Measurements from ENCODE around the gene ARAP3. TPM values are rescaled to one million over a fixed set of nuclear protein-coding genes. Genes with fewer than 3 reads are reported as not detected.

Gene ARAP3
- total and polyA plus RNA-seq, 8 donors = 1.2 to 11.9 (median 2.3) TPM

DNA sequence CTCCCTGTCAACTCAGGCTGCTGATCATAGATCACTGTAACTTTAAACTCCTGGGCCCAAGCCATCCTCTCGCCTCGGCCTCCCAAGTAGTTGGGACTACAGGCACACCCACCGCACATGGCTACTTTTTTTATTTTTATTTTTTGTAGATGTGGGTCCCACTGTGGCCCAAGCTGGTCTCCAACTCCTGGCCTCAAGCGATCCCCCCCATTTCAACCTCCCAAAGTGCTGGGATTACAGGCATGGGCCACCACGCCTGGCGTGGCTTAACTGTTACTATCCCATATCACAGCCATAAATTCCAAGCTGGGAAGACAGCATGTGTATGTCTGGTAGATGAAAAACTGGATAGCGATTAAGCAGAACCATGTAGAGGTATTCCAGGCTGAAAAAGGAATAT is 46.4 kb downstream of the ARAP3 start:
- Histone ChIP-seq H3K4me1 (peaks cover 9 to 17% (median 13%) of the 10 kb centered on the region in 3 donors), H3K27me3 (no peaks in the 10 kb centered on the region), H3K4me3 (peak overlapping the region in 3 of 4 donors; percentile 66 to 90 (median 66)), H3K27ac (no peak overlapping the region), H3K9me3 (no peaks in the 10 kb centered on the region), H3K36me3 (no peaks in the 10 kb centered on the region)
- FAIRE-seq (no peak), ATAC-seq (no peak), DNase-seq (no peak)
- TF ChIP-seq, protein P1, sequence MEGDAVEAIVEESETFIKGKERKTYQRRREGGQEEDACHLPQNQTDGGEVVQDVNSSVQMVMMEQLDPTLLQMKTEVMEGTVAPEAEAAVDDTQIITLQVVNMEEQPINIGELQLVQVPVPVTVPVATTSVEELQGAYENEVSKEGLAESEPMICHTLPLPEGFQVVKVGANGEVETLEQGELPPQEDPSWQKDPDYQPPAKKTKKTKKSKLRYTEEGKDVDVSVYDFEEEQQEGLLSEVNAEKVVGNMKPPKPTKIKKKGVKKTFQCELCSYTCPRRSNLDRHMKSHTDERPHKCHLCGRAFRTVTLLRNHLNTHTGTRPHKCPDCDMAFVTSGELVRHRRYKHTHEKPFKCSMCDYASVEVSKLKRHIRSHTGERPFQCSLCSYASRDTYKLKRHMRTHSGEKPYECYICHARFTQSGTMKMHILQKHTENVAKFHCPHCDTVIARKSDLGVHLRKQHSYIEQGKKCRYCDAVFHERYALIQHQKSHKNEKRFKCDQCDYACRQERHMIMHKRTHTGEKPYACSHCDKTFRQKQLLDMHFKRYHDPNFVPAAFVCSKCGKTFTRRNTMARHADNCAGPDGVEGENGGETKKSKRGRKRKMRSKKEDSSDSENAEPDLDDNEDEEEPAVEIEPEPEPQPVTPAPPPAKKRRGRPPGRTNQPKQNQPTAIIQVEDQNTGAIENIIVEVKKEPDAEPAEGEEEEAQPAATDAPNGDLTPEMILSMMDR (IDR thresholded peaks at IDR 0.05) = no peak
- intact Hi-C loops (cut with DNase I) = no loop called here
- 43 to 56% methylated on average over 7 of the region's 7 CpGs for WGBS, 2 donors

DNA sequence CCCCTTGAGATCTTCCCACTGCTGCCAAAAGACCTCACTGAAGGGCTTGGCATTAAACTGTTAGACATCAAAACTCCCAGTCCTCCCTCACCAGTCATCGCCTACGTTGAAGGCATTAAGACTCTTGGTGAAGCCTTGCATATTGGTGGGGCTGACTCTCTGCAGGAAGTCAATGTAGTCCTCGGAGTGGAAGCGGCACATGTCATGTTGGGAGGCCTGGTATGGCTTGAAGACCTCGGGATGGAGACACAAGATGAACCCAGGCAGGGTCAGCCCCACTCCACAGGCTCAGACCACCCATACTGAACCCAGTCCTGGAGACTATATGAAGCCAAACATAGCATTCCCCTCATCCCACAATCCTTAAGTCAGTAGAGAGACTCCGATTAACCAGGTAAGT is 47.3 kb downstream of the ARAP3 start:
- Histone ChIP-seq H3K27ac (no peak overlapping the region), H3K4me1 (peaks cover 9 to 17% (median 13%) of the 10 kb centered on the region in 3 donors), H3K36me3 (no peaks in the 10 kb centered on the region), H3K27me3 (no peaks in the 10 kb centered on the region), H3K9me3 (no peaks in the 10 kb centered on the region), H3K4me3 (no peak overlapping the region)
- TF ChIP-seq, protein P1 (IDR thresholded peaks at IDR 0.05) = no peak
- DNase-seq = no peak
- intact Hi-C loops (cut with DNase I) = no loop called here
- ATAC-seq = no peak
- FAIRE-seq = no peak
- 90 to 91% methylated on average over 6 of the region's 6 CpGs for WGBS, 2 donors

DNA sequence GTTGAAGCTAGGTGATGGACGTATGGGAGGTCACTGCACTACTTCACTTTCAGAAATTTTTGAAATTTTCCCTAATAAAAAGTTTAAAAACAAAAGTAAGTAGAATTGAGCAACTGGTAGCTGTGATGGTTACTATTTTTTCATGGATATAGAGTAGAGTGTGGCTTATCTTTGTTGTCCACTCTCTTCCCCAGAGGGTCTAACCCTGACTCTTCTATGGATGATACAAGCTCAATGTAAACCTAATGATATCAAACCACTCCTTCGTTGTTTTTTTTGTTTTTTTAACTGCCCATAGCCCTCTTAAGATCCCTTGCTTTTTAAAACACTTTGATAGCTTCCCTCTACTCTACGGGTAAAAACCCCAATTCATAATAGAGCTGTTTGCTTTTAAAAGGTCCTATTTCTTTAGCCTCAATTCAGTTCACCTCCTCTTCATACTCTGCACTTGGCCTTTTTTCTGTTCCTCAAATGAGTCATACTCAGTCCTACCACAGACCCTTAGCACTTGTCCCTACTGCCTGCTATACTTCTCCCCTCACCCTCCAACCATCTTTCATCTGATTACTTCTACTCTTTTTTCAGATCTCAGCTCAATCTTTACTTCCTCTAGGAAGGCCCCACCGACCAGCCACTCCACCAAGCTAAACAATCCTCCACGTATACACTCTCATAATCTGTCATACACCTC is 48.0 kb downstream of the ARAP3 start:
- FAIRE-seq (no peak), ATAC-seq (no peak), DNase-seq (no peak)
- intact Hi-C loops (cut with DNase I) = no loop called here
- Histone ChIP-seq H3K4me1 (peaks cover 9 to 17% (median 13%) of the 10 kb centered on the region in 3 donors), H3K27ac (no peak overlapping the region), H3K9me3 (no peaks in the 10 kb centered on the region), H3K4me3 (no peak overlapping the region), H3K36me3 (peaks cover 0 to 2% (median 2%) of the 10 kb centered on the region in 3 donors), H3K27me3 (no peaks in the 10 kb centered on the region)
- TF ChIP-seq, protein P1 (IDR thresholded peaks at IDR 0.05) = no peak
- WGBS, 2 donors = 84 to 85% methylated on average over 5 of the region's 5 CpGs

DNA sequence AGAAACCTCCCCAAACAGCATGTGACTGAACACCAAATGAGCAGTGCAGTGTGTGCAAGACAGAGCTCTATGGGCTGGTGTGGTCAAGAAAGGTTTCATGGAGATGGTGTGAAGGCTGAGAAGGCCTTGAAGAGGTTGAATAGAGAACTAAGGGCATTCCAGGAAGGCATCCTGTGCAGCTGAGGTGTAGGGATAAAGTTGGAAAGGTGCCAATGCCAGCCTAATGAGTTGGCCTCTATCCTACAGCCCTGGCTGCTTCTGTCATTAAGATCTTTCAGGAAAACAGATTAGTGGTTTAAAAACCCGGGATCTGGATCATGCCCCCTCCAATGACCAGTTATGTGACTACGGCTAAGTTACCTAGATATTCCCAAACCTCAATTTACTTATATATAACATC is 49.4 kb downstream of the ARAP3 start:
- Histone ChIP-seq H3K27ac (no peak overlapping the region), H3K36me3 (peaks cover 0 to 8% (median 3%) of the 10 kb centered on the region in 3 donors), H3K9me3 (no peaks in the 10 kb centered on the region), H3K4me1 (peaks cover 9 to 17% (median 13%) of the 10 kb centered on the region in 3 donors), H3K27me3 (no peaks in the 10 kb centered on the region), H3K4me3 (no peak overlapping the region)
- 70 to 82% methylated on average over 2 of the region's 2 CpGs for WGBS, 2 donors
- intact Hi-C loops (cut with DNase I) = no loop called here
- ATAC-seq (no peak), DNase-seq (no peak), FAIRE-seq (no peak)
- TF ChIP-seq, protein P1 (IDR thresholded peaks at IDR 0.05) = no peak

DNA sequence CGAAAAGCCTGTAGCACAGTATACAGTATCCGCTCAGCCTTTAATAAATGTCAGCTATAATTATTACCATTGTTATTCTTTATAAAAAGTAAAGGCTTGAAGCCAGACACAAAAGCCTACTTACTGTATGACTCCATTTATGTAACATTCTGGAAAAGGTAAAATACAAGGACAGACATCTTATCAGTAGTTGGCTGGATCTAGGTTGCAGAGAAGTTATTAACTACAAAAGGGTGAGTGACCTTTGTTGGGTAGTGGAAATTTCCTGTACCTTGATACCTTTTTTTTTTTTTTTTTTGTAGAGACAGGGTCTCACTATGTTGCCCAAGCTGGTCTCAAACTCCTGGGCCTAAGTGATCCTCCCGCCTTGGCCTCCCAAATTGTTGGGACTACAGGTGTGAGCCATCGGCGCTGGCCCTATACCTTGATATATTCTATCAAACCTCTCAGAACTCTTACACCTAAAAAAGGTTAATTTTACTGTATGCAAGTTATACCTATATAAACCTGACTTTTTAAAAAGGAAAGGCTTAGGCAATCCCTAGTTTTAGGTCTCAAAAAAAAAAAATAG is 51.4 kb downstream of the ARAP3 start:
- no peak for FAIRE-seq
- Histone ChIP-seq H3K27me3 (no peaks in the 10 kb centered on the region), H3K27ac (no peak overlapping the region), H3K36me3 (peaks cover 0 to 16% (median 3%) of the 10 kb centered on the region in 3 donors), H3K4me1 (peaks cover 5 to 13% (median 10%) of the 10 kb centered on the region in 3 donors), H3K4me3 (no peak overlapping the region), H3K9me3 (no peaks in the 10 kb centered on the region)
- ATAC-seq = peak in 2 of 4 donors; percentile 53 to 71
- intact Hi-C loops (cut with DNase I) = no loop called here
- TF ChIP-seq, protein P1 (IDR thresholded peaks at IDR 0.05) = no peak
- peak in 1 of 6 donors; percentile 12 for DNase-seq
- 88 to 92% methylated on average over 5 of the region's 5 CpGs for WGBS, 2 donors
